ENCODE data around the gene KLLN. TPM values are rescaled to one million over a fixed set of nuclear protein-coding genes. Genes with fewer than 3 reads are reported as not detected.

Gene KLLN
- total RNA-seq, 1 experiment from 2014 or later: 1.4 TPM

GRCh38 chr10:87882555-87883294, 19.4 kb upstream of the KLLN start:
- Histone ChIP-seq H3K9me3 (ENCODE audit: control insufficient read depth in 1 of 2, insufficient read depth in 1 of 2, low read depth in 1 of 2, low read length in 2 of 2) (no peaks in the 10 kb centered on the region), H3K36me3 (ENCODE audit: control insufficient read depth in 1 of 2, insufficient read depth in 2 of 2, low read length in 2 of 2) (no peaks in the 10 kb centered on the region), H3K4me2 (ENCODE audit: low read length) (no peak overlapping the region), H3K9ac (ENCODE audit: low read length) (no peak overlapping the region), H3K4me1 (ENCODE audit: control insufficient read depth in 1 of 2, insufficient read depth in 2 of 2, low read length in 2 of 2) (no peaks in the 10 kb centered on the region), H3K27ac (ENCODE audit: low read depth, low read length) (no peak overlapping the region), H2AFZ (ENCODE audit: low read depth, low read length, poor library complexity, severe bottlenecking) (no peak overlapping the region), H4K20me1 (ENCODE audit: insufficient read depth) (0 out of 2 replicates have a peak, but pooled peaks cover 3% of the 10 kb centered on the region), H3K27me3 (ENCODE audit: insufficient read depth, low read length) (no peaks in the 10 kb centered on the region), H3K9me2 (ENCODE audit: insufficient read depth) (no peaks in the 10 kb centered on the region), H3K79me2 (ENCODE audit: insufficient read depth, low read length) (peaks cover 72% of the 10 kb centered on the region), H3K4me3 (replicated peaks in 1 of 2; ENCODE audit: low read depth in 1 of 2, low read length in 2 of 2) (no peak overlapping the region)
- RAD21 ChIA-PET (ENCODE audit: low non-redundant PET in 1 of 2, low total read pairs in 2 of 2, uncharacterized antibody in 2 of 2, unreplicated experiment in 2 of 2): no interaction called here
- ATAC-seq: no peak
- no TSS peak for BruUV-seq (replicated peaks)
- DNase-seq (ENCODE audit: low read depth, low spot score): no peak
- intact Hi-C loops (cut with micrococcal nuclease): no loop called here
- TF ChIP-seq SRF (IDR thresholded peaks at IDR 0.05; ENCODE audit: low read depth): no peak
- no peak for TF ChIP-seq FOSL1 (IDR thresholded peaks at IDR 0.05; ENCODE audit: low read depth)
- TF ChIP-seq YY1 (IDR thresholded peaks at IDR 0.05; ENCODE audit: extremely low read depth, insufficient replicate concordance, low read depth, low read length): no peak
- TF ChIP-seq EZH2phosphoT487 (IDR thresholded peaks at IDR 0.05; ENCODE audit: borderline replicate concordance): no peak
- TF ChIP-seq ELF1 (IDR thresholded peaks at IDR 0.05; ENCODE audit: borderline replicate concordance, low read depth): no peak
- TF ChIP-seq SP1 (IDR thresholded peaks at IDR 0.05; ENCODE audit: low read depth): no peak
- no peak for TF ChIP-seq JUND (IDR thresholded peaks at IDR 0.05)
- TF ChIP-seq ZBTB33 (IDR thresholded peaks at IDR 0.05; ENCODE audit: extremely low read depth, insufficient replicate concordance, low read length): no peak
- no peak for TF ChIP-seq ZNF274 (IDR thresholded peaks at IDR 0.05; ENCODE audit: low read depth, low read length)
- no peak for TF ChIP-seq REST (IDR thresholded peaks at IDR 0.05; ENCODE audit: low read depth)
- TF ChIP-seq RAD21 (IDR thresholded peaks at IDR 0.05; ENCODE audit: low read depth): no peak
- TF ChIP-seq EZH2 (IDR thresholded peaks at IDR 0.05): no peak
- no peak for TF ChIP-seq CBX3 (IDR thresholded peaks at IDR 0.05; ENCODE audit: low read depth)
- no peak for TF ChIP-seq ATF3 (IDR thresholded peaks at IDR 0.05)
- no peak for TF ChIP-seq SIN3A (IDR thresholded peaks at IDR 0.05; ENCODE audit: low read depth)
- no peak for TF ChIP-seq MAX (IDR thresholded peaks at IDR 0.05)
- no peak for TF ChIP-seq TCF7L2 (IDR thresholded peaks at IDR 0.05; ENCODE audit: borderline replicate concordance, extremely low read depth, insufficient read depth, insufficient read length)
- POLR2A ChIA-PET: no interaction called here
- CTCF ChIA-PET: no interaction called here

Measured in HCT116 (cell line).